Esophagus muscularis mucosa (tissue), 3 donors: ENCODE data around the gene RECK.

ENCODE experiments used
- CTCF ChIP-seq, 3 experiments: fragments of 200-600 bp in 2 of 3; fragments of 450-650 bp in 1 of 3; sonication (generic) in 2 of 3; IDR thresholded peaks; one replicate each; pipeline ENCODE4 v1.5.1; 2017 to 2019; ENCODE audit warnings: antibody characterized with exemption in 3 of 3, mild to moderate bottlenecking in 2 of 3, moderate library complexity in 1 of 3
- POLR2AphosphoS5 ChIP-seq, 2 donors: sonication (generic); formaldehyde crosslinking; IDR thresholded peaks; one replicate each; pipeline ENCODE4 v1.6.1; 2017; ENCODE audit warnings: antibody characterized with exemption in 2 of 2

GRCh38 chr9:36021968-36022367, 14.7 kb upstream of the RECK start:
- no peak for TF ChIP-seq CTCF (IDR thresholded peaks at IDR 0.05)
- no peak for TF ChIP-seq POLR2AphosphoS5 (IDR thresholded peaks at IDR 0.05)
